Measurements from ENCODE around the gene PLXDC1. TPM values are rescaled to one million over a fixed set of nuclear protein-coding genes. Genes with fewer than 3 reads are reported as not detected.

PLXDC1 gene
- total RNA-seq, 1 donor from 2014 or later = 0.46 TPM

- Mint-ChIP-seq H3K36me3 (ENCODE audit: low read depth) (peaks cover 22% of the 10 kb centered on the region), H3K4me3 (ENCODE audit: low read depth) (no peak overlapping the region), H3K27ac (no peak overlapping the region), H3K4me1 (ENCODE audit: low read depth) (peaks cover 21% of the 10 kb centered on the region), H3K27me3 (ENCODE audit: low read depth) (no peaks in the 10 kb centered on the region), H3K9me3 (no peaks in the 10 kb centered on the region)
- intact Hi-C loops (cut with micrococcal nuclease) = no loop called here
- no peak for DNase-seq (ENCODE audit: low spot score)
These were observed 42.9 kb upstream of the PLXDC1 start for GRCh38 chr17:39194089-39194984.

DNA sequence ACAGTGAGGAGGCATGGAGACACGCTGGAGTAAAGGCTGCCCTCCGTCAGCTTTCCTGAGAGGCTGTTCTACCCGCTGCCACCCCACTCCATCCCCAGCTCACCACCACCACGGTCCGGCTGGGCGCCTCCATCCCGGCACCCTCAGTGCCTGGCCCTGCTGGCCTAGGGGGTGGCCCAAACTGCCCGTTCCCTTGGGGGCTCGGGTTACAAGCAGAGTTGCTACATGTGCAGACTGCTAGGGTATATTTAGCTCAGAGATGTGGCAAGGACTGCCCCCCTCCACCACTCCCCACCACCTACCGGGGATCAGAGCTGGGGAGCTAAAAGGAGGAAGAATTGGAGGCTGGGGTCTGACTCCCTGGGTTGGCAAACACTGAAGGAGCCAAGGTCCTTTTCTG is 41.9 kb upstream of the PLXDC1 start:
- no peak overlapping the region for H3K4me3 Mint-ChIP-seq (ENCODE audit: low read depth)
- H3K4me1 Mint-ChIP-seq (ENCODE audit: low read depth) = peaks cover 17% of the 10 kb centered on the region
- no peaks in the 10 kb centered on the region for H3K9me3 Mint-ChIP-seq
- H3K36me3 Mint-ChIP-seq (ENCODE audit: low read depth) = peaks cover 22% of the 10 kb centered on the region
- DNase-seq (ENCODE audit: low spot score) = no peak
- intact Hi-C loops (cut with micrococcal nuclease) = no loop called here
- no peak overlapping the region for H3K27ac Mint-ChIP-seq
- H3K27me3 Mint-ChIP-seq (ENCODE audit: low read depth) = no peaks in the 10 kb centered on the region

DNA sequence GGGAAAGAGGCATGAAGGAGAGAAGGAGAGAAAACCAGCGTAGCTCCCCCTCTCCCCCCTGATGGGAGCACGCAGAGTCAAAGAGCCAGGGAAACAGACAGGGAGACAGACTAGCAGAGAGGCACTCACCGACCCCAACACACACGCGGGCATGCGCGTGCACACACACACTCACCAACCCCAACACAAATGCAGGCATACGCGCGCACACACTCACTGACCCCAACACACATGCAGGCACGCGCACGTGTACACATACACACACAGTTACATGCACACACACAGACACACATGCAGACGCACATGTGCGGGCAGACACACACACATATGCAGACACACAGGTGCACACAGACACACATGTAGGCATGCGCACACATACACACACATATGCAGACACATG is 41.5 kb upstream of the PLXDC1 start:
- intact Hi-C loops (cut with micrococcal nuclease) = no loop called here
- Mint-ChIP-seq H3K27ac (no peak overlapping the region), H3K36me3 (ENCODE audit: low read depth) (peaks cover 23% of the 10 kb centered on the region), H3K4me3 (ENCODE audit: low read depth) (no peak overlapping the region), H3K27me3 (ENCODE audit: low read depth) (no peaks in the 10 kb centered on the region), H3K9me3 (no peaks in the 10 kb centered on the region), H3K4me1 (ENCODE audit: low read depth) (peaks cover 13% of the 10 kb centered on the region)
- no peak for DNase-seq (ENCODE audit: low spot score)

- H3K27ac Mint-ChIP-seq = no peak overlapping the region
- H3K27me3 Mint-ChIP-seq (ENCODE audit: low read depth) = no peaks in the 10 kb centered on the region
These were observed 40.5 kb upstream of the PLXDC1 start for GRCh38 chr17:39191750-39192510.

DNA sequence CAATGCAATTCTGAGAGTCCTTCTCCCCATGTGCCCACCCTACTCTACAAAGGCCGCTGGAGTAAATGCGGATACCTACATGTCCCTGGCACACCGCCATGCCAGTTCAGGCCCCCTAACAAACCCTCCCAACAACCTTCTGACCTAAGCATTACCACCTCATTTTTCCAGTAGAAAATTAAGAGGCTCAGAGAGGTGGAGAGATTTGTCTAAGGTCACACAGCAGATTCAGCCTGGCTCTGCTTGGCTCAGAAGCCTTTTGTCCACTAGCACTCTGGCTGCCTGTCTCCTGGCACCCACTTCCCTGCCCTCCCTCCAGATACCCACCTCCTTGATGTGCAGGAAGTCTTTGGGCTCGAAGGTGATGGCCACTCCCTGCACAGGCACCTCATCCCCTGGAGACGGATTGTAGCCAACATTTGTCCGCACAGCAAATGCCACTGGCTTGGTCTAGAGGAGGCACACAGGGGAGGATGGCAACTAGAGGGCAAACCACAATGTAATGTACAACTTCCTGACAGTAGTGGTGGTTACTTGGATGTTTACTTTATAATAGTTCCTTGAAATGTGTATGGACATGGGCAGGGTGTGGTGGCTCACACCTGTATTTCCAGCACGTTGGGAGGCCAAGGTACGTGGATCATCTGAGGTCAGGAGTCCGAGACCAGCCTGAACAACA is 35.9 kb upstream of the PLXDC1 start:
- Mint-ChIP-seq H3K9me3 (no peaks in the 10 kb centered on the region), H3K27me3 (ENCODE audit: low read depth) (no peaks in the 10 kb centered on the region), H3K36me3 (ENCODE audit: low read depth) (peaks cover 44% of the 10 kb centered on the region), H3K4me1 (ENCODE audit: low read depth) (no peaks in the 10 kb centered on the region), H3K27ac (no peak overlapping the region), H3K4me3 (ENCODE audit: low read depth) (no peak overlapping the region)
- intact Hi-C loops (cut with micrococcal nuclease) = no loop called here
- no peak for DNase-seq (ENCODE audit: low spot score)

More at GRCh38 chr17:39191750-39192510, 40.5 kb upstream of the PLXDC1 start:
- Mint-ChIP-seq H3K36me3 (ENCODE audit: low read depth) (peaks cover 32% of the 10 kb centered on the region), H3K9me3 (no peaks in the 10 kb centered on the region), H3K4me3 (ENCODE audit: low read depth) (no peak overlapping the region), H3K4me1 (ENCODE audit: low read depth) (peaks cover 13% of the 10 kb centered on the region)
- intact Hi-C loops (cut with micrococcal nuclease) = no loop called here
- no peak for DNase-seq (ENCODE audit: low spot score)

DNA sequence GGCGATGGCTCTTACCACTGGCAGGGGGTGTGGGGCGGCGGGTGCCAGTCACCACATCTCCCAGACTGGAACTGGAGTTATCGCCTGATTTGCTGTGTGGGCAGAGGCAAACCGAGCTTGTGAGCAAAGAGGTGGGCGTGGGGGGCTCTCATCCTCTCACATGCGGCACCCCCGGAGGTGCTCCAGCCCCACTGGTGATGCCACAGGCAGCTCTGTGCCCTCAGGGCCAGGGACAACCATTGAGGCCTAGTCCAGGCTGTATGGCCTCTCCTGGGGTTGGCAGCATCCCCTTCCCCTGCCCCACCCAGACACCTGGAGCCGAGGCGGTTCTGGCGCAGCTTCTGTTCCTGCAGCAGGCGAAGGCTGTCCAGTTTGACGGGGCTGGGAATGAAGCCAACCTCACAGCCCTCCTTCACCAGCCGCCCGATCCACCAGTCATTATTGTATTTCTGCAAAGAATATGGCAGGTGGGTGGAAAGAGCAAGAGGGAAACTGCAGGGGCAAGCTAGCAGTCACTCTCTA is 35.1 kb upstream of the PLXDC1 start:
- Mint-ChIP-seq H3K4me3 (ENCODE audit: low read depth) (no peak overlapping the region), H3K27me3 (ENCODE audit: low read depth) (no peaks in the 10 kb centered on the region), H3K27ac (no peak overlapping the region), H3K9me3 (no peaks in the 10 kb centered on the region), H3K36me3 (ENCODE audit: low read depth) (peaks cover 42% of the 10 kb centered on the region), H3K4me1 (ENCODE audit: low read depth) (no peaks in the 10 kb centered on the region)
- DNase-seq (ENCODE audit: low spot score) = no peak
- intact Hi-C loops (cut with micrococcal nuclease) = no loop called here

- no peaks in the 10 kb centered on the region for H3K9me3 Mint-ChIP-seq
- intact Hi-C loops (cut with micrococcal nuclease) = no loop called here
- H3K27me3 Mint-ChIP-seq (ENCODE audit: low read depth) = no peaks in the 10 kb centered on the region
- no peak overlapping the region for H3K27ac Mint-ChIP-seq
- H3K36me3 Mint-ChIP-seq (ENCODE audit: low read depth) = peaks cover 39% of the 10 kb centered on the region
- no peak overlapping the region for H3K4me3 Mint-ChIP-seq (ENCODE audit: low read depth)
- no peaks in the 10 kb centered on the region for H3K4me1 Mint-ChIP-seq (ENCODE audit: low read depth)
- no peak for DNase-seq (ENCODE audit: low spot score)
These were observed 32.3 kb upstream of the PLXDC1 start for GRCh38 chr17:39183720-39184119.

GRCh38 chr17:39183045-39183444 is 31.6 kb upstream of the PLXDC1 start:
- H3K4me1 Mint-ChIP-seq (ENCODE audit: low read depth) = no peaks in the 10 kb centered on the region
- intact Hi-C loops (cut with micrococcal nuclease) = no loop called here
- H3K9me3 Mint-ChIP-seq = no peaks in the 10 kb centered on the region

DNA sequence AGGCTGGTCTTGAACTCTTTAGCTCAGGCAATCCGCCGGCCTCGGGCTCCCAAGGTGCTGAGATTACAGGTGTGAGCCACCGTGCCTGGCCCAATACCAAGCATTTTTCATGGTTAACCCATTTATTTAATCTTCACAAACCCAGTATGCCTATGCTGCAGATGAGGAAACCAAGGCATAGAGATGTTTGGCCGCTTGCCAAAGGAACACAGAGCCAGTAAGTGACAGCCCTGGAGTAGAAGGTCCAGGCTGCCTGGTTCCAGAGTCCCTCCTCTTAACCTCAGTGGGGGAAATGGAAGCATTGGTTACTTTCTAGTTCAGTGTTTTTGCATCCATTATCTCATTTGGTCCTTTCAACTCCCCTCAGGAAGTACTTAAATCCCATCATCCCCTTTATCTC is 29.9 kb upstream of the PLXDC1 start:
- DNase-seq (ENCODE audit: low spot score) = no peak
- H3K36me3 Mint-ChIP-seq (ENCODE audit: low read depth) = peaks cover 49% of the 10 kb centered on the region
- H3K9me3 Mint-ChIP-seq = no peaks in the 10 kb centered on the region
- H3K27me3 Mint-ChIP-seq (ENCODE audit: low read depth) = no peaks in the 10 kb centered on the region
- no peak overlapping the region for H3K27ac Mint-ChIP-seq
- H3K4me3 Mint-ChIP-seq (ENCODE audit: low read depth) = no peak overlapping the region
- no peaks in the 10 kb centered on the region for H3K4me1 Mint-ChIP-seq (ENCODE audit: low read depth)
- intact Hi-C loops (cut with micrococcal nuclease) = no loop called here

More at GRCh38 chr17:39183045-39183444, 31.6 kb upstream of the PLXDC1 start:
- no peak overlapping the region for H3K4me3 Mint-ChIP-seq (ENCODE audit: low read depth)
- no peak for DNase-seq (ENCODE audit: low spot score)
- H3K27me3 Mint-ChIP-seq (ENCODE audit: low read depth) = no peaks in the 10 kb centered on the region
- H3K36me3 Mint-ChIP-seq (ENCODE audit: low read depth) = peaks cover 44% of the 10 kb centered on the region
- no peak overlapping the region for H3K27ac Mint-ChIP-seq

GRCh38 chr17:39178536-39178935 is 27.1 kb upstream of the PLXDC1 start:
- Mint-ChIP-seq H3K4me3 (ENCODE audit: low read depth) (no peak overlapping the region), H3K36me3 (ENCODE audit: low read depth) (peaks cover 38% of the 10 kb centered on the region), H3K4me1 (ENCODE audit: low read depth) (peaks cover 3% of the 10 kb centered on the region), H3K9me3 (no peaks in the 10 kb centered on the region), H3K27ac (no peak overlapping the region), H3K27me3 (ENCODE audit: low read depth) (no peaks in the 10 kb centered on the region)
- DNase-seq (ENCODE audit: low spot score) = no peak
- intact Hi-C loops (cut with micrococcal nuclease) = no loop called here

- no peaks in the 10 kb centered on the region for H3K27me3 Mint-ChIP-seq (ENCODE audit: low read depth)
- no peak overlapping the region for H3K27ac Mint-ChIP-seq
- H3K4me1 Mint-ChIP-seq (ENCODE audit: low read depth) = peaks cover 3% of the 10 kb centered on the region
- H3K9me3 Mint-ChIP-seq = no peaks in the 10 kb centered on the region
- no peak for DNase-seq (ENCODE audit: low spot score)
- intact Hi-C loops (cut with micrococcal nuclease) = no loop called here
- no peak overlapping the region for H3K4me3 Mint-ChIP-seq (ENCODE audit: low read depth)
- peaks cover 29% of the 10 kb centered on the region for H3K36me3 Mint-ChIP-seq (ENCODE audit: low read depth)
These were observed 25.8 kb upstream of the PLXDC1 start for GRCh38 chr17:39177256-39177655.

DNA sequence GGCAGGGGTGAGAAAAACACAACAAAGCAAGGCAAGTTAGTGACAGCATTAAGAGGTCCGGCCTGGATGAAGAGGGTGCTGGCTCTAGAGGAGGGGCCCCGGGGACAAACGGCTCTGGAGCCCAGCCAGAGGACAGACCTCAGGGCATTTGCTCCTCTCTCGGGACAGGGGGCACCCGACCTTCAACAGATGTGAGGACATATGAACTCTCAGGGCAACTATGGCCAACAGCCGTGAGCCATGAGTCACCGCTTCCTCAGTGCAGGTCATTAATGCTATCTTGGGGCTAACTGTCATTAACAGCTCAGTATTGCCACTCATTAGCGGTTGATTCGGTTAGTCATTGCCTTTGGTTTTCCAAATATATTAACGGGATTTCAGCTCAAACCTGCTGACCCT is 24.3 kb upstream of the PLXDC1 start:
- Mint-ChIP-seq H3K4me1 (ENCODE audit: low read depth) (peaks cover 4% of the 10 kb centered on the region), H3K27ac (no peak overlapping the region), H3K36me3 (ENCODE audit: low read depth) (peaks cover 29% of the 10 kb centered on the region), H3K9me3 (no peaks in the 10 kb centered on the region), H3K4me3 (ENCODE audit: low read depth) (no peak overlapping the region), H3K27me3 (ENCODE audit: low read depth) (peaks cover 3% of the 10 kb centered on the region)
- intact Hi-C loops (cut with micrococcal nuclease) = loop anchor here (1.0 kb wide), 1 partner anchor 192 kb away; no protein-coding TSS in a partner anchor
- no peak for DNase-seq (ENCODE audit: low spot score)
